ENCODE measurements around the gene HTR3A.

DNA sequence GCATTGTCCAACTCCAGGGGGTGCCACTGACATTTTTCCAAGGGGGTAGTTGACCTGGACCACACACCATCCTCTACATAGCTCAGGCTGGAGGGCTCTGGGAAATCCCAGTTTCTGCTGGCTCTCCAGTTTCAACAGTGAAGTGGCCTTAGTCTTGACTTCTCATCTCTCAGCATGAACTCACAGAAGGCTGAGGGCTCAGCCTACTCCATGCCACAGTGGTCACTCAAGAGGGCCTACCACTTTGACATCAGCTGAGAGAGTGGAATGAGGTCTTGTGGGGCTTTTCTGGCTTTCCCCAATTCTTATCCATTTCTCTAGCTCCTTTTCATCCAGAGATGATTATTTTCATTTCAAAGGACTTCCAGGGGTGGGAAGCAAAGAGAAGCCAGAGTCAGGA, 7.4 kb downstream of the HTR3A start:
- TF ChIP-seq ZNF274 (IDR thresholded peaks at IDR 0.05; ENCODE audit: low read depth, low read length) (no peak), YY1 (IDR thresholded peaks at IDR 0.05; ENCODE audit: insufficient read depth, insufficient read length) (no peak), SUZ12 (IDR thresholded peaks at IDR 0.05; ENCODE audit: extremely low read depth, insufficient read depth, insufficient read length) (no peak)
